Measurements from ENCODE around the gene ORC5.
A peak's percentile ranks its signal among the peaks of the same experiment; 100 is the strongest.
"Not testable (repeated sequence)": the region's sequence is repeated elsewhere in the genome, so short reads cannot be mapped to it uniquely, and the experiment has no call there.

ORC5 gene

DNA sequence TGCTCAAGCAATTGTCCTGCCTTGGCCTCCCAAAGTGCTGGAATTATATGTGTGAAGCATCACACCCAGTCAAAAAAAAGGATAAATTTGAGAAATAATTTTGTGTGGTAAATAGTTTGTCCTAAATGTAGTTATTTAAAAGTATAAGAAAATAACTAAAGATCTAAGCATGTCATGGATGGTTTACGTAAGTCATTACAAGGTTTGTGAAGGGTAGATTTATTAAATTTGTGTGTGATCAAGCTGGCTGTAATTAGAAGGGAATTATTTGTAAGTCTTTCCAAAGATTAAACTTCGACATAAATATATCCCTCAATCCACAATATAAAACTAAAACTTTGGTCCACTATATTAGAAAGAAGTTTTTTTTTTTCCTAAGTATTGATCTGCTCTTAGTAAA is 28.6 kb downstream of the ORC5 start:
- no peak for DNase-seq

DNA sequence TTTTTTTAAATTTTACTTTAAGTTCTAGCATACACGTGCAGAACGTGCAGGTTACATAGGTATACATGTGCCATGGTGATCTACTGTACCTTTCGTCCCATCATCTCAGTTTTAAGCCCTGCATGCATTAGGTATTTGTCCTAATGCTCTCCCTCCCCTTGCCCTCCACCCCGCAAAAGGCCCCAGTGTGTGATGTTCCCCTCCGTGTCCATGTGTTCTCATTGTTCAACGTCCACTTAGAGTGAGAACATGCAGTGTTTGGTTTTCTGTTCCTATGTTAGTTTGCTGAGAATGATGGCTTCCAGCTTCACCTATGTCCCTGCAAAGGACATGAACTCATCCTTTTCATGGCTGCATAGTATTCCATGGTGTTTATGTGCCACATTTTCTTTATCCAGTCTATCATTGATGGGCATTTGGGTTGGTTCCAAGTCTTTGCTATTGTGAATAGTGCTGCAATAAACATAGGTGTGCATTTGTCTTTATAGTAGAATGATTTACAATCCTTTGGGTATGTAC is 30.2 kb downstream of the ORC5 start:
- DNase-seq, result not testable (repeated sequence)

DNA sequence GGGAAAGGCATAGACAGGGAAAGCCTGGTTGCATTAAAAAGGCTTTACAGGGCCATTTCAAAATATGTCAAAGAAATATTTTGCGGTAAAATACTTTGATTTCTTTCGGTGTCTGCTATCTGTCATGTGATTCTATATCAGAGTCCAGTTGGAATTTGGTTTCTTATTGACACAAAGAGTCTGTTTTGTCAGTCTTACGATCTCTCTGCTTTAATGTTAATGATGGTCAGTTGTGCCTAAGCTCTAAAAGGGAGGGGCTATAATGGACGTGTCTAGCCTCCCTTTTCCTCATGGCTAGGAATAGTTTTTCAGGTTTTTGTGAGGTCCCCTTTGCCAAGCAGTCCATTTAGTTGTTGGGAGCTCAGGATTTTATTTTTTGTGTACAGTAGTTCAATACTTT is 31.5 kb downstream of the ORC5 start:
- no peak for DNase-seq

DNA sequence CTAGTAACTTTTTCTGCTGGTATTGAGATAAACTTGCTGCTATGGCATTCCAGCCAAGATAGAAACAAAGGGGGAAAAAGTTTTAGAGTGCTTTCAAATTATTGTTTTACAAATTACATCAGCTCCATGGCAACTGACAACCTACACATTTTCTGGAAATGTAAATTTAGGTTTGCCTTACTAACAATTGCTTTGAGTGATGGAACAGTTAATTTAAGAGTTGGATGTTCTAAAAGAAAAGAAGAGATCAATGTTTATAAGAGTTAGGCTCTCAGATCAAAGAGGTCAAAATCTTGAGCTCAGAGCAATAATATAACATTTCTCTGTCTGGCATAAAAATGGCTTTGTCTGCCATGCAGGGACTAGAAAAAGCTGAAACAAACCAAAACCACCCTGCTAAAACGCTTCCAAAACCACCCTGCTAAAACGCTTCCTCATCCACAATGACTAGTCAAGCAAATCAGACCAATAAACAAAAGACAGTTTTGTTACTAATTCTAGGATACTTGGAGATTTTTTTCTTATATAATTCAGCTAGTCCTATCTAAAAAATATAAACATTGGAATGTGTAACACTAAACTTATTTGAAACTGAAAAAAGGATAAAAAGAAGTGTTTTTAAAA is 32.3 kb downstream of the ORC5 start:
- no peak for DNase-seq

DNA sequence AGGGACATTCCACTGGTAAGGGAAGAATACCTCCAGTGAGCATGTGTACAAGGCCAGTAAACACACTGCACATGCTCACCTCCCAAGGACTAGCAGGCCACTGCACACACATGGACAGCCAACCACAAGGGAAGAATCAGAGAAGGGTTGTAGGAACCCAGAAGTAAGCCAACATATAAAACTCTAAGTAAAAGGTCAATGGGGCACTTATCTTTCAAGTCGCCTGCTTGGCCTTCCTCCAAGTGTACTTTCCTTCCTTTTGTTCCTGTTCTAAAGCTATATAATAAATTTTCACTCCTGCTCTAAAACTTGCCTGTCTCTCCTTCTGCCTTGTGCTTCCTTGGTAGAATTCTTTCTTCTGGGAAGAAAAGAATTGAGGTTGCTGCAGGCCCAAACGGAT is 33.0 kb downstream of the ORC5 start:
- DNase-seq, result no peak

DNA sequence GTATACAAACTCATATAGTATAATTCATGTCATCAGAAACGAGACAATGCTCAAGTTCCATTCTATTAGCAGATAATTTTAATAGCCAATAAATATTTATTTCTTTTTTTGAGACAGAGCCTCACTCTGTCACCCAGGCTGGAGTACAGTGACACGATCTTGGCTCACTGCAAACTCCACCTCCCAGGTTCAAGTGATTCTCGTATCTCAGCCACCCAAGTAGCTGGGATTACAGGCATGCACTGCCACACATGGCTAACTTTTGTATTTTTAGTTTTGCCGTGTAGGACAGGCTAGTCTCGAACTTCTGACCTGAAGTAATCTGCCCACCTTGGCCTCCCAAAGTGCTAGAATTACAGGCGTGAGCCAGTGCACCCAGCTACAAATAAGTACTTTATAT is 45.7 kb downstream of the ORC5 start:
- DNase-seq, result no peak

DNA sequence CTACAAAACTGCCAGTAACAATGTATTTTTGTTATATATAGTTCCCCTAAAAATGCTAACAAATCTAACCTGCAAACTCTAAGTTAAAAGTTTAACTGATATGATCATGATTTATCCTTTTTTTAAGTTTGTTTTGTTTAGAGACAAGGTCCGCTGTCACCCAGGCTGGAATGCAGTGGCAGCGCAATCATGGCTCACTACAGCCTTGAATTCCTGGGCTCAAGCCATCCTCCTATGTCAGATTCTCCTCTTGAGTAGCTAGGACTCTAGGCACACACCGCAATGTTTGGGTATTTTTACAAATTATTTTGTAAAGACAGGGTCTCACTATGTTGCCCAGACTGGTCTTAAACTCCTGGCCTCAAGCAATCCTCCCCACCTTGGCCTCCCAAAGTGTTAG is 46.6 kb downstream of the ORC5 start:
- DNase-seq, result no peak

DNA sequence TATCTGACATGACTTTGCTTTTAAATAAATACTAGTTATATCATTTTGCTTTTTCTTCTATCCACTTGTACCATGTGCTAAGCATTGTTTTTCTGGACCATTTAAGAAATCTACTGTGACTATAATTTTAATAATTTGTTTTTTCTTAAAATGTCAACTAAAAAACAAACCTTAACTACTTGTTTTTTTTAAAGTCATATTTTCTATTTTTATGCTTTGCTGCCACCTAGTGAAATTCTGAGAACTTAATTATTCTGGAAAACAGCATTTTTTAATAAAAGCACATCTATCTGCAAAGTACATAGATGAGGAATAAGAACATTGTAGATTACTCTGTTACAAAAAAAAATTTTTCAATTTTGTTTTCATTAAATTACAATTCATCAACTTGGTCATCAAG is 47.4 kb downstream of the ORC5 start:
- DNase-seq, result no peak

DNA sequence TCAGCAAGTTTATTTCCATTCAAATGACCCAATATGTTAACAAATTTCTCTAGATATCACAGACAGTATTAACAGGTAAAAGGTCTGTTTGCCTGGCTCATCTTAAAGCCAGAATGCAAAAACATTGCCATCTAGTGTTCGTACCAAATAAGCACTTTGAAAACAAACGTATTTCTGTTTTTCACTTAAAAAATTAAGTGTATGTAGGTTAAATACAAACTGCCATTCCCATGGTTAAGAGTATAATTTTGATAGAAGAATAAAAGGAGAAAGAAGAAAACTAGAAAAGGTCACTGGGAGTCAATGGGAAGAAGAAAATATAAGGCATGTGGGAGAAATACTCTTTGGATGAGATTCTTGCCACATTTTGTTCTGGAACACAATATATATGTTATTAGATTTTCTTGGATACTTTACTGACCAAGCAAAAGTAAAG is 51.0 kb downstream of the ORC5 start:
- peak; percentile 19 for DNase-seq

DNA sequence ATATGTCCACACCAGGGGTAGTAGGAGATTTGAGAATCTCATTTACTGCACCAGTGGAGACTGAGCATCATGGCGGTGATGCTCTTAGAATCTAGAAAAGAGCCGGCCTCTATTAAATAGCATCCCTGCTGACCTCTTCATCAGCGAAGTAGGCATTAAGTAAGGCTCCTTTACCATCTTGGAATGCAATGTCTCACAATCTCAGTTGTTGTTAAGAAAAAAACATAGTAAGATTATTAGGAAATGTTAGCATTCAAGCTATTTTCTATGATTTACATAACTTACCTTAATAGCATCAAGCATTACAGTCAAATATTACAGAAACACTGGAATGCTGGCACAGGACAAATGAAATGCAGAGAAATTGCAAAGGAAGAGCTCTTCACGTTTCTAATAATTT is 54.5 kb downstream of the ORC5 start:
- DNase-seq, result no peak

DNA sequence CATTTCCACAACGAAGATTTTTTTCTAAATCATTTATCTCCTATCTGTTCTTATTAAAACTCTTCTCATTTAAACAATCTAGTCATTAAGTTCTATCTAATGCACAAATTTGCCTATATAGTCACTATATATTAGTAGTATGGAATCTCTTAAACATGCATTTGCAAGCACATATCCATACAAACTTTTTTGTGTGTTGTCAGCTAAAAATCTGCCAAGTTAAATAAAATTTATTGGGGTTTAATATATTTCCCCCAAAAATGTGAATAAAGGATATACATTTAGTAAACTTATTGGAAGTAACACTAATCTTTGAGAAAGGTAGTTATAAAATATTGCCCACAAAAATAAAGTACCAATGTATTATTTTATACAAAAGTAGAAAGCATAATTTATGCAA is 55.3 kb downstream of the ORC5 start:
- no peak for DNase-seq

DNA sequence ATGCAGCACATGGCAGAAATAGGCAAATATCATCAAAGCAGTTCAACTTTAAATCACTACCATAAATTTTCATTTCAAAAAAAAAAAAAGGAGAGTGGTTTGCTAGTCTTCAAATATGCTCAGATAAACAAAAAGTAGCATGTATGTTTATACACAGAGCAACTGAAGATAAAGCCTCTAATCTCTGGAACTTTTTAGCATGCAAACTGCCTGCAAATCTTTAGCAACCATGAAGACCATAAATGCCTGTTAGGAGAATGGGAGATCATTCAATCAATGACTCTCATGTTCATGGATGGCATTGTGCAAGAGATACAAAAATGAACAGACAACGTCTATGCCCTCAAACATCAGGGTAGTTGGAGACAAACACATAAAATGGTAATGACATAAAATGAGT is 57.3 kb downstream of the ORC5 start:
- DNase-seq, result no peak

DNA sequence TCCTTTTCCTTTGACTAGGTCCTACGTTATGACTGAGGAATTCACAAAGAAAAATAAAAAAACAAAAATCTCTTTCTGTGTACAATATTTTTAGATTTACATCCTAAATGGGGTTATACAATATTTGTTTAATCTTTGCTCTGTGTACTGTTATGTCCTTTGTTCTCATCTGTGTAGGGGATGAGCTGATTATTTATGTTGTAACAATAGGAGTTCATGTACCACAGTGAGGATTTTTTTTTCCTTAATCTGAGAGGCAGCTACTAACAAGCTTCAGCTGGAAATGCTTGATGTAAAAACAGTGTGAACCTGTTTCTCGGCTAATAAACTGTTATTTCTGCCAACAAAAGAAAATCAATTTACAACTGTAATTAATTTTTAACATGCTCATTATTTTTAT is 58.0 kb downstream of the ORC5 start:
- DNase-seq, result no peak

DNA sequence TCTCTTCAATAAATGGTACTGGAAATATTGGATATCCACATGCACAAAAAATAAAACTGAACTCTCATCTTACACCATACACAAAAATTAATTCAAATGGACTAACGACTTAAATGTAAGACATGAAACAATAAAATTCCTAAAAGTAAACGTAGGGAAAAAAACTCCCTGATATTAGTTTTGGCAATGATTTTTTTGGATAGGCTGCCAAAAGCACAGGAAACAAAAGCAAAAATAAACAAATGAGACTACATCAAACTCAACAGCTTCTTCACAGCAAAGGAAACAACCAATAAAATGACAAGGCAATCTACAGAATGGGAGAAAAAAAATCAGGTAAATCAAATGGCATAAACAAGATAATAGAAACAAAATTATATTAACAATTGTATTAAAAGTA is 65.7 kb downstream of the ORC5 start:
- DNase-seq, result no peak

DNA sequence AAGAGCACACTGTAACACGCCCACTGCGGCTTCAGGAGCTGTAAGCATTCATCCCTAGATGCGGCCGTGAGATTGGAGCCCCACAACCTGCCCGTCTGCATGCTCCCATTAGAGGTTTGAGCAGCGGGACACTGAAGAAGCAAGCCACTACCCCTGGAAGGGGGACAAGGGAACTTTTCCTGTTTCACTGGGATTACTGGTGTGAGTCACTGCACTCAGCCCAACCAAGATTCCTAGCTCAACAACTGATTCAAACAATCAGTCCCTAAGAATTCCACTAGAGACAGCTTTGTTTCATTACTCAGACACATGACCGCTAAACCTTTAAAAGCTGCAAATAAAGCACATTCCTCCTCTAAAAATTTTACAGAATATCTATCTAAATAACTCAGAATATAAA is 69.8 kb downstream of the ORC5 start:
- peak; percentile 27 for DNase-seq

DNA sequence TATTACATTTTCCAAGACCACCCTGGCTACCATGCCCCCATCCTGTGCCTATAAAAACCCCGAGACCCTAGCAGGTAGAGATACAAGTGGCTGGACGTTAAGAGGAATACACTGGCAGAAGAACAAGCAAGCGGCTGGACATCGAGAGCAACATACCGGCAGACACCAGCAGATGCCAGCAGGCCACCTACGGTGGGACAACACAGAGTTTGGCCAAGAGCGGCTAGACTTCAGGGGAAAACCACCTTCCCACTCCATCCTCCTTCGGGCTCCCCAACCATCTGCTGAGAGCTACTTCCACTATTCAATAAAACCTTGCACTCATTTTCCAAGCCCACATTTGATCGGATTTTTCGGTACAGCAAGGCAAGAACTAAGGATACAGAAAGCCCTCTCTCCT is 70.3 kb downstream of the ORC5 start:
- no peak for DNase-seq

DNA sequence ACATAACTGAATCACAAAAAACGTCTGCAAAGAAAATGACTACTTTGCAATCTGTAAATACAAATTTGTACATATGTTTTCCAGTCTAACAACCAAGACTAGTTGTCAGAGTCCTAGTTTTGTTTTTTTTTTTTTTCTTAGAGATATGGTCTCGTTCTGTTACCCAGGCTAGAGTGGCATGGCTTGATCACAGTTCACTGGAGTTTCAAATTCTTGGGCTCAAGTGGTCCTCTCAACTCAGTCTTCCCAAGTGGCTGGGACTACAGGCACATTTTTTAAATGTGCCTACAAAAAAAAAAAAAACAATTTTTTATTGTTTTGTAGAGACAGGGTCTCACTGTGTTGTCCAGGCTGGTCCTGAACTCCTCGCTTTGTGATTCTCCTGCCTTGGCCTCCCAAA is 70.8 kb downstream of the ORC5 start:
- DNase-seq, result no peak

DNA sequence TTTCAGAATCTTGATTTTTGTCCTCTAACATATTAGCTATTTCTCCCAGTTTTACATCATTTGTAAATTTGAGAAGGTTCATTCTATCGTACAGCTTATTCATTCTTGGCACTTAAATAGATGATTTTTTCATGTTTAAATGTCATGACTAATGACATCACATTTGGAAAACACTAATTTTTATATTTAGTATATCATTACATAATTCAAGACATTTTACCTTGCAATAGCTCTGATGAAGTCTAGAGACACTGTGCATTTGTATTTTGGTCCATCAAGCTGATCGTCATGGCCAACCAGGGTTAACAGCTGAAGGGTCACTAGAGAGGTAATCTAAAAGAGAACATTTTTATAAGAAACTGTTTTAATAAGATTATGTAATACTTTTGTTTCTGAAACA is 71.3 kb downstream of the ORC5 start:
- no peak for DNase-seq

DNA sequence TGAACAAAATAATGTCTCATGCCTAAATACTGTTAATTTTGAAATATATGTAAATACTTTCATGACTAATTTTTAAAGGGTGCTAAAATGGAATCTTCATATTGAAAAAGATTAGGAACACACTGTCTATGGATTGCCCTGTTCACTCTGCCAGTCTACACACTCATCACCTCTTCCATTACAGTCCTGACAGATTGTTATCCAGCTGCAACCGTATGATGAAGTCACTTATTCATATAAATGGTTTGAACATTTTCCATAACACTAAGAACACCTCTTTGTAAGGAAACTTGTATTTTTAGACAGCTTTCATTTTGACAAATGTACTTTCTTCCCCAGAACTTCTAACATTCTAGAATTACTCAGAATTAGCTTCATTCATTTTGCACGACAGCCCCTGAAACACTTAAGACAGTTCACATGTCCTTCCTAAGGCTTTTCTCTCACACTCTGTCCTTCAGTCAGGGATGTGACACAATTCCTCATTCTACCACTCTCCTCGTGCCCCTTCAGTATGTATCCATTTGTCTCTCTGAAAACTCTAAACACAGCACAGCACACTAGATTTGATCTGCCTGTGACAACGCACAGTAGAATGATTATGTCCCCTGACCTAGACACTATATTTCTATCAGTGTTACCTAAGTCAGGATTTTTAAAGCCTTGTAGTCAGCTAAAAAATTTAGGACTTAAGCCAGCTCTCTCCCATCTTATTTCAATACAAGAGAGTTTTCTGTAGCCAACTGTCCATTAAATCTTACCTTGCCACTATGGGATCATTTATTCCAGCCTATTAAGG is 71.9 kb downstream of the ORC5 start:
- DNase-seq, result no peak

DNA sequence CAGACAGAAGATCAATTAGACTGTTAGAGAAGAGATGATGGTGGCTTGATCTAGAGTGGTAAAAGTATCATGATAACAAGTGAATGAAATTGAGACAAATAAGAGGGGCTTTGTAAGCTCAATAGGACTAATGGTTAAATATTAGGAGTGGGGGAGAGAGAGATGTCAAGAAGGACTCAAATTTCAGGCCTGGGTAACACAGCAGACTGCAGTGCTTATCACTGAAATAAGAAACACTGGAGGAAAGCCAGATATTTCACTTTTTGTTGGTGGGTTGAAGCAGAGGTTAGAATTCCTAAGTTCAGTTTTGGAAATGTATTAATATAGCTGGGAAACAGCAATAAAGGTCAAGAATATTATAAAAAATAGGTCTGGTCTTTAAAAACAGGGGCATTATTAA is 74.6 kb downstream of the ORC5 start:
- no peak for DNase-seq

DNA sequence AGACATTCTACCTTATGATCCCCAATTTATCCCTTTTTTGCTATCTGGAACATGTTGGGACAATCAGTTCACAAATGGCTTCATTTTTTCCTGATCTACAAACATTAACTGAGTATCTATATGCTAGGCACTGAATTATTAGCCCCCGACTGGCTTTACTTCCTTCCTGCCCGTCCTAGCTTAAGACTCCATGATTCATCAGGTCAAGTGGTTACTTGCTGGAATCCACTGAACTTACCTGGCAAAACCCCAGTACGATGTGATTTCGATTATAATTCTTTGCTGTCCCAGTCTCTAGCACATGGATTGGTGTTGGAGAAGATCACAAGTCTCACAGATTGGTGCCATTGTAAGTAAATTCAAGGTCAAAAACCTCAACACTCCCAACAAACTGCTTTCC is 77.1 kb downstream of the ORC5 start:
- no peak for DNase-seq

DNA sequence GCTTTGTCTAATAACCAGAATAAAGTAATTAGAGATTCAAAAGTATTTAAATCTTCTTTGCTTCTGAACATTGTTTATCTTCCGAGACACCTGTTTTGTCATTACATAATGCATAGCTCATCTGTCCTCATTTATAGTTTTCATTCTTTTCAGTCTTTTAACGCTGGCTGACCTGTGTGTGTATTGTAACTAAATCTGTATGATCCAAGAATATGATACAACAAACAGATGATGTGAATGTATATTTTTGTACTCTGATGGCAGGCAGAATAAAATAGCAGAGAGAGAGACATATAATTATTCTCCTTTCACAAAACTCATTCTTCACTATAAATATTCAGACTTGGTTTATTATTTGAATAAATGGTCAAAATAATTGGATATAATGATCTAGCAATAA is 80.6 kb downstream of the ORC5 start:
- no peak for DNase-seq

DNA sequence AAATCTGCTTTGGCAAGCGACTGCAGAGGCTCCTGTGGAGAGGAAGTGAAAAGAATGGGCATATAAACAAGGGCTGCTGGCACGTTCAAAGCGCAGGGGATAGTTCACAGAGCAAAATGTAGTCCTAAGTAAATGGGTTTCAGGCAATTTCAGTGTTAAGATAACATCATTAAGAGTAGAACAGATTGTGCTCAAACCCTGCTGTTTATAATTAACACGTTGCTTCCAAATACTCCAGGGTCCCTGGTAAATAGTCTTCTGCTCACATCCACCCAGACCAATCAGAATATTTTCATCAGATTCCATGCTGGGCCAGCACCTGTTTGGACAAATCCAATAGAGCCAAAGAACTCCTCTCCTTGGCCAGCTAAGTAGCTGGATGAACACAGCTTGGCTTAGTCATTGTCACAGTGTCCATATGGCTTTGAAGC is 81.4 kb downstream of the ORC5 start:
- no peak for DNase-seq

DNA sequence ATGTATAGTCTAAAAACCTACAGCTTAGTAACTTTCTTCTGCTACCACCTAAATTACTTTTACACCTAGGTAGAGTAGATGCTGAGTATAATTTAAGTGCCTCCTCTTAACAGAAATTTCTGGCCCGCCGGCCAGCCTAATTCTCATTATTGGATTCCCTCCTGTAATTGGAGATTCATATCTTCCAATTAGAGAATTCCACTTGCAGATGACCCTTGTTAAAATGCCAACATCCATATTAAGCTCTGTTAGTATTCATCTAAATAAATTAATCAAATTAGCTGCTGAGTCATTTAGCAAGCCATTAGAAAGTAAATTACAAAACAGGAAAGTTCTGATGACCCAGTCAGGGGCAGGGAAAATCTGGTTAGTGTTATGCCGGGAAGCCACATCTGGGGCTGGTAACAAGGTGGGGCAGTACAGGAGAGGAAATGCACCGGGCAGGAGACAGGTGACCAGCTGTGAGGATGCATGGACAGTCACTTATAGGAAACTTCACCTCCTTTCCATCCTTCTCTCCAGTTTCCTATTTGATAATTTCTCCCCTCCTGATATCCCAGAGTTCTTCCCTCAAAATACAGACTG is 82.8 kb downstream of the ORC5 start:
- no peak for DNase-seq
